ENCODE results near the gene CACHD1. TPM values are rescaled to one million over a fixed set of nuclear protein-coding genes. Genes with fewer than 3 reads are reported as not detected.

CACHD1 gene
- total RNA-seq, 1 experiment from 2014 or later: 8.4 TPM

DNA sequence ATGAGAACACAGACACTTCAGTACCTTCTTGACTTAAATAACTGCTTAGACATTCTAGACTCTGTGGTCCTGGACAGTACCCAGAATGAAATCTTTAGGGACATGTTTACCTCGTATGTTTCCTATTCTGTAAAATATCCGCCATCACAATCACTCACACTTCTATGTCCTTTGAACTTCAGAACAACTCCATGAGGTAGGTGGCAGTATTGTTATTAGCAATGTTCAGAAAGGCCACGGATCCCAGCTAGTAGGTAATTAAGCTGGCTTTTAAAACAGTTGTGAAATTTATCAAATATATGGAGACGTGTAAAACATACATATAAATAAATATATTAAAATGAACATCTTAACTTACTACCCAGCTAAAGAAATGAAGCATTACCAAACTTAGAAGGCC lies 83.4 kb downstream of the CACHD1 start:
- Histone ChIP-seq H3K27ac (ENCODE audit: low read depth, low read length) (no peak overlapping the region), H2AFZ (ENCODE audit: low read depth, low read length, poor library complexity, severe bottlenecking) (no peak overlapping the region), H3K4me3 (replicated peaks in 1 of 2; ENCODE audit: low read depth in 1 of 2, low read length in 2 of 2) (no peak overlapping the region), H3K9ac (ENCODE audit: low read length) (no peak overlapping the region), H3K9me3 (ENCODE audit: control insufficient read depth in 1 of 2, insufficient read depth in 1 of 2, low read depth in 1 of 2, low read length in 2 of 2) (no peaks in the 10 kb centered on the region), H3K79me2 (ENCODE audit: insufficient read depth, low read length) (no peaks in the 10 kb centered on the region), H3K9me2 (ENCODE audit: insufficient read depth) (no peaks in the 10 kb centered on the region), H3K4me1 (ENCODE audit: control insufficient read depth in 1 of 2, insufficient read depth in 2 of 2, low read length in 2 of 2) (no peaks in the 10 kb centered on the region), H4K20me1 (ENCODE audit: insufficient read depth) (no peaks in the 10 kb centered on the region), H3K36me3 (ENCODE audit: control insufficient read depth in 1 of 2, insufficient read depth in 2 of 2, low read length in 2 of 2) (no peaks in the 10 kb centered on the region), H3K27me3 (ENCODE audit: insufficient read depth, low read length) (no peaks in the 10 kb centered on the region), H3K4me2 (ENCODE audit: low read length) (no peak overlapping the region)
- TF ChIP-seq RAD21 (IDR thresholded peaks at IDR 0.05; ENCODE audit: low read depth) (peak; percentile 30; the same call in 1 of the 2 replicates), EZH2 (IDR thresholded peaks at IDR 0.05) (no peak), JUND (IDR thresholded peaks at IDR 0.05) (no peak), CTCF (IDR thresholded peaks at IDR 0.05 in 2 of 3, conservative IDR thresholded peaks at IDR 0.05 in 1 of 3; ENCODE audit: borderline replicate concordance in 1 of 3, insufficient read depth in 1 of 3, low read depth in 2 of 3, low read length in 2 of 3) (0 out of 6 replicates have a peak, but pooled peaks of 1 of the 3 experiments have one; percentile 8), ZNF274 (IDR thresholded peaks at IDR 0.05; ENCODE audit: low read depth, low read length) (no peak)
- ChIA-PET RAD21 (ENCODE audit: low non-redundant PET in 1 of 2, low total read pairs in 2 of 2, uncharacterized antibody in 2 of 2, unreplicated experiment in 2 of 2) (no interaction called here), CTCF (interaction anchor here (0.5 kb wide), 1 partner anchor 270 kb away, joined by 3 read pairs; no protein-coding TSS in a partner anchor), POLR2A (no interaction called here)
- no TSS peak for BruUV-seq (replicated peaks)
- ATAC-seq: no peak
- intact Hi-C loops (cut with micrococcal nuclease): no loop called here
- no peak for DNase-seq (ENCODE audit: low read depth, low spot score)

DNA sequence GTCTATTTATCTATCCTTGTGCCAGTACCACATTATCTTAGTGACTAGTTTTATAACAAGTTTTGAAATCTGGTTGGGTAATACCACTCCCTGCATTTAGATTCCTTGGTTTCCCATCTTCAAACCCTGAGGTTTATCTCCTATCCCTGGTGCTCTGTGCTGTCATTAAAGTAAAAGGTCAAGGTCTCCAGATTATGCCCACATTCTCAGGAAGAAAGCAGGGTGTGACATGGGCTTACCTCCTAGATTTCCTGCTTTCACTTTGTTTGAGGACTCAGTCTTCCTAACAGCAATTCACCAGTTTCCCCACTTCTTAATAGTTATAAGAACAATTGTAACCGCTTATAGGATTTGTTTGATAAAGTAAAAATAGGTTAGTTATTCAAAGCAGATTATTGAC lies 86.0 kb downstream of the CACHD1 start:
- Histone ChIP-seq H3K4me3 (replicated peaks in 1 of 2; ENCODE audit: low read depth in 1 of 2, low read length in 2 of 2) (no peak overlapping the region), H3K4me1 (ENCODE audit: control insufficient read depth in 1 of 2, insufficient read depth in 2 of 2, low read length in 2 of 2) (no peaks in the 10 kb centered on the region), H3K27me3 (ENCODE audit: insufficient read depth, low read length) (no peaks in the 10 kb centered on the region), H3K9ac (ENCODE audit: low read length) (no peak overlapping the region), H3K36me3 (ENCODE audit: control insufficient read depth in 1 of 2, insufficient read depth in 2 of 2, low read length in 2 of 2) (no peaks in the 10 kb centered on the region), H4K20me1 (ENCODE audit: insufficient read depth) (no peaks in the 10 kb centered on the region), H3K9me3 (ENCODE audit: control insufficient read depth in 1 of 2, insufficient read depth in 1 of 2, low read depth in 1 of 2, low read length in 2 of 2) (no peaks in the 10 kb centered on the region), H3K4me2 (ENCODE audit: low read length) (no peak overlapping the region), H3K79me2 (ENCODE audit: insufficient read depth, low read length) (no peaks in the 10 kb centered on the region), H3K27ac (ENCODE audit: low read depth, low read length) (no peak overlapping the region), H2AFZ (ENCODE audit: low read depth, low read length, poor library complexity, severe bottlenecking) (no peak overlapping the region), H3K9me2 (ENCODE audit: insufficient read depth) (no peaks in the 10 kb centered on the region)
- POLR2A ChIA-PET: no interaction called here
- BruUV-seq (replicated peaks): no TSS peak
- ATAC-seq (no peak), DNase-seq (ENCODE audit: low read depth, low spot score) (no peak)
- CTCF ChIA-PET: no interaction called here
- TF ChIP-seq JUND (IDR thresholded peaks at IDR 0.05): no peak
- TF ChIP-seq POLR2AphosphoS5 (IDR thresholded peaks at IDR 0.05; ENCODE audit: low read depth, low read length): no peak
- no peak for TF ChIP-seq RAD21 (IDR thresholded peaks at IDR 0.05; ENCODE audit: low read depth)
- intact Hi-C loops (cut with micrococcal nuclease): no loop called here
- RAD21 ChIA-PET (ENCODE audit: low non-redundant PET in 1 of 2, low total read pairs in 2 of 2, uncharacterized antibody in 2 of 2, unreplicated experiment in 2 of 2): no interaction called here

Measured in HCT116 (cell line).